GM10248 (cell line): ENCODE data around the gene VPS33B.
A peak's percentile ranks its signal among the peaks of the same experiment; 100 is the strongest.

Experiments used
- CTCF ChIA-PET: fragments of 300-600 bp; sonication (Branson Sonifier 250); formaldehyde crosslinking; extraction: SDS; loops from one replicate; lab custom pipeline; 2021; ENCODE audit warnings: antibody characterized with exemption; lab: Yijun Ruan, JAX
- POLR2A ChIA-PET: fragments of 350-650 bp; sonication (Branson Sonifier 250); formaldehyde crosslinking; extraction: SDS; loops from one replicate; lab custom pipeline; 2020; ENCODE audit warnings: antibody characterized with exemption; lab: Yijun Ruan, JAX
- DNase-seq: peaks from one replicate; pipeline ENCODE4 v3.0.0; 2012; ENCODE audit errors: extremely low spot score
- CTCF ChIP-seq: IDR thresholded peaks from 2 replicates; pipeline ENCODE4 v1.5.1; 2012; ENCODE audit warnings: mild to moderate bottlenecking, low read depth; ENCODE audit errors: extremely low read depth, missing control alignments, control extremely low read depth

The VPS33B gene

GRCh38 chr15:90957031-90957790, 65.2 kb downstream of the VPS33B start:
- no peak for TF ChIP-seq CTCF
- ChIA-PET POLR2A (interaction anchor here (0.6 to 1.6 kb wide), 2 partner anchors 15 to 22 kb away, joined by 3 to 8 read pairs; partner anchors contain the start of gene UNC45A), CTCF (interaction anchor here (0.6 to 23.2 kb wide), 43 partner anchors 10 to 724 kb away, joined by 3 to 447 read pairs (median 5); partner anchors contain the start of genes CIB1, GDPGP1, HDDC3 and MAN2A2)
- no peak for DNase-seq

- POLR2A ChIA-PET, result interaction anchor here (0.8 kb wide), 1 partner anchor 65 kb away, joined by 5 read pairs; no protein-coding TSS in a partner anchor
- CTCF ChIA-PET, result interaction anchor here (0.6 to 23.2 kb wide), 43 partner anchors 9 to 723 kb away, joined by 3 to 447 read pairs (median 5); partner anchors contain the start of genes CIB1, GDPGP1, HDDC3 and MAN2A2
- peak; percentile 97 for TF ChIP-seq CTCF
- DNase-seq, result peak; percentile 84
Observed at GRCh38 chr15:90956274-90957030, 65.9 kb downstream of the VPS33B start.

GRCh38 chr15:90955624-90956273, 66.6 kb downstream of the VPS33B start:
- POLR2A ChIA-PET, result interaction anchor here (0.8 kb wide), 1 partner anchor 66 kb away, joined by 5 read pairs; no protein-coding TSS in a partner anchor
- CTCF ChIA-PET, result interaction anchor here (1.0 to 23.2 kb wide), 38 partner anchors 9 to 635 kb away, joined by 3 to 447 read pairs (median 5); partner anchors contain the start of genes HDDC3, MAN2A2, UNC45A and VPS33B
- DNase-seq, result peak; percentile 10
- no peak for TF ChIP-seq CTCF

GRCh38 chr15:90954712-90955623, 67.4 kb downstream of the VPS33B start, which contains the start of gene RCCD1:
Gene RCCD1, plus strand, starts transcription at chr15:90954884. Its CDS starts 1,851 bp downstream, at chr15:90956735.
- ChIA-PET POLR2A (interaction anchor here (0.5 to 1.4 kb wide), 3 partner anchors 9 to 31 kb away, joined by 3 to 8 read pairs (median 4); partner anchors contain the start of gene UNC45A), CTCF (interaction anchor here (0.7 to 23.2 kb wide), 16 partner anchors 8 to 318 kb away, joined by 3 to 447 read pairs (median 14); partner anchors contain the start of genes HDDC3, MAN2A2 and UNC45A)
- DNase-seq, result peak; percentile 99
- TF ChIP-seq CTCF, result no peak

GRCh38 chr15:90953947-90954711, 68.3 kb downstream of the VPS33B start:
- no peak for DNase-seq
- no peak for TF ChIP-seq CTCF
- CTCF ChIA-PET, result interaction anchor here (0.7 to 23.2 kb wide), 10 partner anchors 8 to 318 kb away, joined by 3 to 447 read pairs (median 50); partner anchors contain the start of genes HDDC3 and UNC45A
- POLR2A ChIA-PET, result interaction anchor here (0.7 to 1.4 kb wide), 3 partner anchors 19 to 32 kb away, joined by 3 to 8 read pairs (median 3); partner anchors contain the start of gene UNC45A
